Thoracic aorta (tissue), 2 donors: ENCODE results near the gene TNPO3. TPM values are rescaled to one million over a fixed set of nuclear protein-coding genes. Genes with fewer than 3 reads are reported as not detected.

Source experiments
- ATAC-seq: fragments of 150-250 bp; one replicate; pipeline ENCODE4 v1.8.0; 2017; ENCODE audit warnings: low read depth; ENCODE audit not compliant: insufficient number of reproducible peaks, low FRiP score
- DNase-seq: peaks from one replicate; pipeline ENCODE4 v3.0.0-alpha.2; 2020; ENCODE audit warnings: low spot score
- H3K27ac ChIP-seq, 2 donors: fragments of 200-600 bp; sonication (generic); 1 replicate in 1 of 2; 2 replicates in 1 of 2; pipeline ENCODE4 v1.5.1; 2016; ENCODE audit warnings: mild to moderate bottlenecking in 2 of 2, moderate library complexity in 2 of 2
- H3K27me3 ChIP-seq: fragments of 200-600 bp; sonication (generic); replicated peaks from 2 replicates; pipeline ENCODE4 v1.6.0; 2016; ENCODE audit warnings: mild to moderate bottlenecking; ENCODE audit not compliant: insufficient read depth
- H3K36me3 ChIP-seq: fragments of 200-600 bp; sonication (generic); one replicate; pipeline ENCODE4 v1.5.1; 2016
- H3K4me1 ChIP-seq, 2 donors: fragments of 200-600 bp; sonication (generic); 1 replicate in 1 of 2; 2 replicates in 1 of 2; pipeline versions ENCODE4 v1.5.1 to v1.6.0; 2016; ENCODE audit warnings: low read depth in 2 of 2, mild to moderate bottlenecking in 1 of 2; ENCODE audit not compliant: control insufficient read depth in 1 of 2
- H3K4me3 ChIP-seq: fragments of 200-600 bp; sonication (generic); 2 replicates; pipeline ENCODE4 v1.5.1; 2016; ENCODE audit warnings: mild to moderate bottlenecking
- H3K9me3 ChIP-seq: fragments of 200-600 bp; sonication (generic); 2 replicates; pipeline ENCODE4 v1.5.1; 2016
- CTCF ChIP-seq: fragments of 200-600 bp; sonication (generic); IDR thresholded peaks from one replicate; pipeline ENCODE4 v1.5.1; 2019; ENCODE audit warnings: antibody characterized with exemption
- total RNA-seq, 2 donors: library from RNA; depleted of rRNA; stranded (reverse); fragments of >200 nt; gene quantifications; one replicate each; pipeline versions ENCODE4 v1.1.0 to v1.2.3, GENCODE V29; 2016

The TNPO3 gene
- total RNA-seq, 2 donors from 2014 or later = 28.6 to 29.5 TPM

- Histone ChIP-seq H3K36me3 (no peaks in the 10 kb centered on the region), H3K4me1 (no peaks in the 10 kb centered on the region), H3K27me3 (no peaks in the 10 kb centered on the region), H3K4me3 (no peak overlapping the region), H3K27ac (no peak overlapping the region), H3K9me3 (no peaks in the 10 kb centered on the region)
- DNase-seq = no peak
- no peak for TF ChIP-seq CTCF
- no peak for ATAC-seq
Measured at GRCh38 chr7:128948312-128948973, 106.5 kb downstream of the TNPO3 start.

- no peak for TF ChIP-seq CTCF
- no peak overlapping the region for H3K27ac ChIP-seq
- DNase-seq = no peak
Measured at GRCh38 chr7:128947854-128948253, 107.1 kb downstream of the TNPO3 start.

DNA sequence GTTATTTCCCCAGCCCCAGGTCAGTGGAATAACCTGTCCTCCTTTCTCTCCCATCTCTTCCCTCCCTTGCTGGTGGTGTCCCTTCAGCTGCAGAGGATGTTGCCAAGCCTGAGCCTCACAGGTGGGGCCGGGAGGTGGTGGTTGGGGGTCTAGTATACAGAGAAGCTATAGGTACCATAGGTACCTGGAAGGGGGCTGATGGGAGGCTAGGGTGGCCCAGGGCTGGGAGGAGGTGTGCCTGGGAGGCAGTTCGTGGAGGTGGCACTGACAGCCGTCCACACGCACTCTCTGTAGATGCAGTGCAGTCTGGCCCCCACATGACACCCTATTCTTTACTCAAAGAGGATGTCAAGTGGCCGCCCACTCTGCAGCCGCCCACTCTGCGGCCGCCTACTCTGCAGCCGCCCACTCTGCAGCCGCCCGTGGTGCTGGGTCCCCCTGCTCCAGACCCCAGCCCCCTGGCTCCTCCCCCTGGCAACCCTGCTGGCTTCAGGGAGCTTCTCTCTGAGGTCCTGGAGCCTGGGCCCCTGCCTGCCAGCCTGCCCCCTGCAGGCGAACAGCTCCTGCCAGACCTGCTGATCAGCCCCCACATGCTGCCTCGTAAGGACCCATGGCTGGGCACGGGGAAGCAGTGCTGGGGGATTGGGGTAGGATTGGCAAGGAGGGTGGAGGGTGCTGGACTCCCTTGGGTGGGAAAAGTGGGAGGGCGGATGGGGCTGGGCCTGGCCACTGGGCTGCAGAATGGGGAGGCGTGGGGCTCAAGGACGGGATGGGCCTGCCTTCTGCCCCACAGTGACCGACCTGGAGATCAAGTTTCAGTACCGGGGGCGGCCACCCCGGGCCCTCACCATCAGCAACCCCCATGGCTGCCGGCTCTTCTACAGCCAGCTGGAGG, 107.7 kb downstream of the TNPO3 start:
- no peaks in the 10 kb centered on the region for H3K9me3 ChIP-seq
- DNase-seq = no peak
- H3K4me3 ChIP-seq = no peak overlapping the region
- no peak for ATAC-seq
- no peaks in the 10 kb centered on the region for H3K27me3 ChIP-seq
- no peak for TF ChIP-seq CTCF
- no peaks in the 10 kb centered on the region for H3K4me1 ChIP-seq
- no peak overlapping the region for H3K27ac ChIP-seq
- H3K36me3 ChIP-seq = no peaks in the 10 kb centered on the region

More at GRCh38 chr7:128947854-128948253, 107.1 kb downstream of the TNPO3 start:
- Histone ChIP-seq H3K27me3 (no peaks in the 10 kb centered on the region), H3K9me3 (no peaks in the 10 kb centered on the region), H3K4me1 (no peaks in the 10 kb centered on the region), H3K36me3 (no peaks in the 10 kb centered on the region), H3K4me3 (no peak overlapping the region)
- ATAC-seq = no peak

DNA sequence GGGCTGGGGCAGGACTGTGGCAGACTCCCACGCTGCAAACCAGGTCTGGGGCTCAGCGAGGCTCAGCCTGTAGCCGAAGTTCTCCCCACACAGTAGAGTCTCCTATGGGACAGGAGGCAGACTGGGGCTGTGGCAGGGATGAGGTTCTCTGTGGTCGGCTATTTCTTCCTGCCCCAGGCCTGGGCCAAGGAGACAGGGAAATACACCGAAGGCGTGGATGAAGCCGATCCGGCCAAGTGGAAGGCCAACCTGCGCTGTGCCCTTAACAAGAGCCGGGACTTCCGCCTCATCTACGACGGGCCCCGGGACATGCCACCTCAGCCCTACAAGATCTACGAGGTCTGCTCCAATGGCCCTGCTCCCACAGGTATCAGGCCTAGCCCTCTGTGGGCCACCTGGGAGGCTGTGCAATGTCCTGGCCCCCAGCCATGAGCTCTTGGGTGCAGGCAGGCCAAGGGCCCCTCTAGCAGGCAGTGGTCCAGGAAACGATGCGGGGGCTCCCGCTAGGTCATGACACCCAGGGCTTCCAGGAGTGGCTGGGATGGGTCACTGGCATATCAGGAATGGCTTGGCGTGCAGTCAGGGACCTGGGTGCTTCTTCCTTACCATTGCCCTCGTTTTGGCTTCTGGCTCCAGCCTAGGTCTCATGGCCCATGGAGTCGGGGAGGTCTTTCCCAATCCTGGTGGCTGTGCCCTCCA, 109.1 kb downstream of the TNPO3 start:
- Histone ChIP-seq H3K27ac (no peak overlapping the region), H3K9me3 (no peaks in the 10 kb centered on the region), H3K4me1 (no peaks in the 10 kb centered on the region), H3K4me3 (no peak overlapping the region), H3K27me3 (no peaks in the 10 kb centered on the region), H3K36me3 (no peaks in the 10 kb centered on the region)
- no peak for ATAC-seq
- DNase-seq = no peak
- no peak for TF ChIP-seq CTCF
